Erythroblast (primary cell): Measurements from ENCODE around the gene CPED1.

Experiments
- GATA1 ChIP-seq: IDR thresholded peaks from 2 replicates; pipeline ENCODE4 v1.6.1; 2011; ENCODE audit warnings: low read depth, mild to moderate bottlenecking, control low read depth, low read length, moderate library complexity
- POLR2A ChIP-seq: IDR thresholded peaks from 2 replicates; pipeline ENCODE4 v1.6.1; 2011; ENCODE audit warnings: mild to moderate bottlenecking, low read length

DNA sequence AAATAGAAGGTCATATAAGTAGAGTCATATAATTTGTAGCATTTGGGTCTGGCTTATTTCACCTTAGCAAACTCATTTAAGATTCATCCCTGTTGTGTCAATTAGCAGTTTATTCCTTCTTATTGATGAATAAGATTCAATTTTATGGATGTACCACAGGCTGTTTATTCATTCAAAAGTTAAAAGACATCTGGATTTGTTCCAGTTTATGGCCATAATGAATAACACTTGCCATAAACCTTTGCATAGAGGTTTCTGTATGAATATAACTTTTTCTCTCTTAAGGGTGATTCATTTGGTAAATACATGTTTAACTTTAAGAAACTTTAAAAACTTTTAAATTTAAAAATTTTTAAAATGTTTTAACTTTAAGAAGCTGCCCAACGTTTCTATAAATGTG lies 66.4 kb downstream of the CPED1 start:
- TF ChIP-seq POLR2A (no peak), GATA1 (no peak)
